ENCODE measurements around the gene OR10C1. TPM values are rescaled to one million over a fixed set of nuclear protein-coding genes. Genes with fewer than 3 reads are reported as not detected.

OR10C1 gene
- total and polyA plus RNA-seq, 10 of the 15 experiments (the other 5 are each of a cell fraction or from before 2014, with no cell fraction given), result not detected

DNA sequence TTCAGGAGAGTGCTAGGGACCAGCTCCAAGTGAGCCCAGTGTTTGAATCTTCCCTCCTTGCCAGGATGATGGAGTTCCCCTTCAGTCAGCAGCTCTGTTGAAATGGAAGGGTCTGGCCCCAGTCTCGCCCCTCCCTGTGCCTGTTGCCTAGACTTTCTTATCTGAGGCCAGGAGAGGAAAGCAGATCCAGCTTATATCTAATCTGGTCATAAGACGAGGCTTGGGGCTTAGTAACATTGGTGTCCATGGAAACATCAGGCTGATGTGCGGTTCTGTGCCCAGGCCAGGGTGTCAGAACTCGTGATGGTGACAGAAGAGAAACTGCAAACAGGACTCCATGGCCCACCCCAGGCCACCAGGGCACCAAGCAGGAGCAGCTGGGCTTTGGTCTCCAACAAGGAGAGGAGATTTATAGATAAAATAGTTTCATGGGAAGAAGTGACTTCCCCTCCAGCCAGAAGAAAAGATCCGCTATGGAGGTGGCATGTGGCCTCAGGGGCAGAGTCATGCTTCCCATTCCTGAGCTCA lies 38.9 kb downstream of the OR10C1 start:
- no peaks in the 10 kb centered on the region for H4K20me1 ChIP-seq (ENCODE audit: control insufficient read depth, insufficient read depth)
- in situ Hi-C loops (cut with MboI), result no loop called here
- H3K9me3 ChIP-seq (replicated peaks; ENCODE audit: control insufficient read depth, insufficient read depth, low read length), result no peaks in the 10 kb centered on the region
- H3K27ac ChIP-seq (ENCODE audit: control insufficient read depth, insufficient read depth), result no peak overlapping the region
- no peaks in the 10 kb centered on the region for H3K36me3 ChIP-seq (ENCODE audit: control insufficient read depth in 2 of 2, insufficient read depth in 2 of 2, low read length in 1 of 2)
- TF ChIP-seq ATF2 (IDR thresholded peaks at IDR 0.05; ENCODE audit: low read length), result no peak
- TF ChIP-seq CBX5 (IDR thresholded peaks at IDR 0.05; ENCODE audit: low read depth), result no peak
- no peak for TF ChIP-seq MYB (IDR thresholded peaks at IDR 0.05; ENCODE audit: borderline replicate concordance, low read depth, low read length)
- TF ChIP-seq ESRRA (IDR thresholded peaks at IDR 0.05; ENCODE audit: low read length), result no peak
- CTCF ChIA-PET, result no interaction called here
- RAD21 ChIA-PET (ENCODE audit: unreplicated experiment), result no interaction called here
- POLR2A ChIA-PET, result no interaction called here
- WGBS (ENCODE audit: insufficient coverage, insufficient replicate concordance, low lambda C conversion rate, missing lambda C conversion rate), result 15% methylated on average over 5 of the region's 5 CpGs
- ATAC-seq (no peak), FAIRE-seq (no peak), DNase-seq (ENCODE audit: low read depth, low spot score) (no peak)
- 0 out of 4 replicates have a peak, but pooled peaks cover 0 to 2% of the 10 kb centered on the region in 2 experiments for H3K27me3 ChIP-seq (replicated peaks in 1 of 2; ENCODE audit: control insufficient read depth in 2 of 2, insufficient read depth in 2 of 2, low read length in 1 of 2)
- no peak overlapping the region for H3K9ac ChIP-seq (ENCODE audit: control insufficient read depth, insufficient read depth, low read length)
- SMC1A ChIA-PET (ENCODE audit: uncharacterized antibody, unreplicated experiment), result no interaction called here
- no peak overlapping the region for H2AFZ ChIP-seq (ENCODE audit: control insufficient read depth, low read depth, low read length)
- intact Hi-C loops (cut with micrococcal nuclease; ENCODE audit: unreplicated experiment), result no loop called here
- H3K4me1 ChIP-seq (ENCODE audit: control insufficient read depth, insufficient read depth, low read length), result no peaks in the 10 kb centered on the region
- BruUV-seq (replicated peaks), result no TSS peak
- H3K4me2 ChIP-seq (ENCODE audit: control insufficient read depth, insufficient read depth), result no peak overlapping the region
- H3K4me3 ChIP-seq, result no peak overlapping the region
- H3K79me2 ChIP-seq (ENCODE audit: control insufficient read depth, insufficient read depth, low read length), result no peaks in the 10 kb centered on the region

- ChIA-PET SMC1A (ENCODE audit: uncharacterized antibody, unreplicated experiment) (no interaction called here), CTCF (no interaction called here), RAD21 (ENCODE audit: unreplicated experiment) (no interaction called here), POLR2A (no interaction called here)
- Histone ChIP-seq H3K27ac (ENCODE audit: control insufficient read depth, insufficient read depth) (no peak overlapping the region), H2AFZ (ENCODE audit: control insufficient read depth, low read depth, low read length) (no peak overlapping the region), H3K36me3 (ENCODE audit: control insufficient read depth in 2 of 2, insufficient read depth in 2 of 2, low read length in 1 of 2) (no peaks in the 10 kb centered on the region), H4K20me1 (ENCODE audit: control insufficient read depth, insufficient read depth) (no peaks in the 10 kb centered on the region), H3K4me2 (ENCODE audit: control insufficient read depth, insufficient read depth) (no peak overlapping the region), H3K4me3 (no peak overlapping the region), H3K9ac (ENCODE audit: control insufficient read depth, insufficient read depth, low read length) (no peak overlapping the region), H3K27me3 (replicated peaks in 1 of 2; ENCODE audit: control insufficient read depth in 2 of 2, insufficient read depth in 2 of 2, low read length in 1 of 2) (0 out of 4 replicates have a peak, but pooled peaks cover 0 to 2% of the 10 kb centered on the region in 2 experiments), H3K79me2 (ENCODE audit: control insufficient read depth, insufficient read depth, low read length) (no peaks in the 10 kb centered on the region), H3K4me1 (ENCODE audit: control insufficient read depth, insufficient read depth, low read length) (no peaks in the 10 kb centered on the region), H3K9me3 (replicated peaks; ENCODE audit: control insufficient read depth, insufficient read depth, low read length) (no peaks in the 10 kb centered on the region)
- no TSS peak for BruUV-seq (replicated peaks)
- DNase-seq (ENCODE audit: low read depth, low spot score) (no peak), FAIRE-seq (no peak), ATAC-seq (no peak)
- intact Hi-C loops (cut with micrococcal nuclease; ENCODE audit: unreplicated experiment) (no loop called here), in situ Hi-C loops (cut with MboI) (no loop called here)
- WGBS (ENCODE audit: insufficient coverage, insufficient replicate concordance, low lambda C conversion rate, missing lambda C conversion rate), result 38% methylated on average over 5 of the region's 5 CpGs
- TF ChIP-seq HCFC1 (IDR thresholded peaks at IDR 0.05; ENCODE audit: low read length) (no peak), IRF3 (IDR thresholded peaks at IDR 0.05) (no peak), DPF2 (IDR thresholded peaks at IDR 0.05) (no peak), KLF5 (IDR thresholded peaks at IDR 0.05; ENCODE audit: partially characterized antibody) (no peak), TCF7 (IDR thresholded peaks at IDR 0.05; ENCODE audit: borderline replicate concordance) (no peak), MEF2B (IDR thresholded peaks at IDR 0.05; ENCODE audit: partially characterized antibody, poor library complexity, severe bottlenecking) (no peak), E4F1 (IDR thresholded peaks at IDR 0.05; ENCODE audit: borderline replicate concordance, partially characterized antibody) (no peak)
Observed at GRCh38 chr6:29478740-29479139, 39.6 kb downstream of the OR10C1 start.
